GM12878 (cell line): ENCODE data around the gene GKAP1.

Experiments used
- ATF7 ChIP-seq: fragments of 450-650 bp; IDR thresholded peaks from 2 replicates; pipeline ENCODE4 v1.6.1; 2016; ENCODE audit warnings: low read depth, mild to moderate bottlenecking
- CEBPB ChIP-seq, 2 experiments: fragments of 150-350 bp in 1 of 2; IDR thresholded peaks; 2 replicates each; pipeline ENCODE4 v1.6.1; 2012 to 2014; ENCODE audit warnings: low read depth in 2 of 2, low read length in 2 of 2, borderline replicate concordance in 1 of 2, inconsistent platforms in 1 of 2
- CHD1 ChIP-seq: IDR thresholded peaks from 2 replicates; pipeline ENCODE4 v1.6.1; 2012; ENCODE audit warnings: low read depth, low read length, improper control_type of control experiment
- CREB1 ChIP-seq: IDR thresholded peaks from 2 replicates; pipeline ENCODE4 v1.6.1; 2012; ENCODE audit warnings: low read depth, mild to moderate bottlenecking, inconsistent platforms
- IKZF1 ChIP-seq: fragments of 450-650 bp; conservative IDR thresholded peaks from 2 replicates; pipeline ENCODE4 v1.6.1; 2017; ENCODE audit warnings: antibody characterized with exemption, mild to moderate bottlenecking
- NBN ChIP-seq: fragments of 450-650 bp; IDR thresholded peaks from 2 replicates; pipeline ENCODE4 v1.6.1; 2016
- NFIC ChIP-seq: IDR thresholded peaks from 2 replicates; pipeline ENCODE4 v1.6.1; 2012; ENCODE audit warnings: low read depth, mild to moderate bottlenecking, inconsistent platforms, low read length, moderate library complexity
- RCOR1 ChIP-seq: conservative IDR thresholded peaks from 2 replicates; pipeline ENCODE4 v1.6.1; 2012; ENCODE audit warnings: low read depth, low read length, improper control_type of control experiment
- TAF1 ChIP-seq: IDR thresholded peaks from 2 replicates; pipeline ENCODE4 v1.6.1; 2011; ENCODE audit warnings: mild to moderate bottlenecking, low read depth, low read length, borderline replicate concordance
- TBL1XR1 ChIP-seq: IDR thresholded peaks from 2 replicates; pipeline ENCODE4 v1.6.1; 2012; ENCODE audit warnings: low read depth, low read length, improper control_type of control experiment
- TCF12 ChIP-seq: IDR thresholded peaks from 2 replicates; pipeline ENCODE4 v1.6.1; 2011; ENCODE audit warnings: low read depth, mild to moderate bottlenecking, low read length
- TF ChIP-seq, protein P1 (sequence below), 3 experiments: IDR thresholded peaks in 2 of 3; conservative IDR thresholded peaks in 1 of 3; 2 replicates each; pipeline ENCODE4 v1.5.1; 2011; ENCODE audit warnings: low read depth in 3 of 3, low read length in 3 of 3, mild to moderate bottlenecking in 3 of 3, control low read depth in 2 of 3, moderate library complexity in 2 of 3, inconsistent platforms in 1 of 3, mixed read lengths in 1 of 3; ENCODE audit not compliant: control insufficient read depth in 2 of 3, insufficient read depth in 1 of 3; ENCODE audit errors: extremely low read depth in 1 of 3
- TF ChIP-seq, protein P2 (sequence below): fragments of 450-650 bp; IDR thresholded peaks from 2 replicates; pipeline ENCODE4 v1.6.1; 2014; ENCODE audit warnings: mild to moderate bottlenecking
- TF ChIP-seq, protein P3 (sequence below): IDR thresholded peaks from 2 replicates; pipeline ENCODE4 v1.6.1; 2012; ENCODE audit warnings: low read depth, low read length, improper control_type of control experiment

DNA sequence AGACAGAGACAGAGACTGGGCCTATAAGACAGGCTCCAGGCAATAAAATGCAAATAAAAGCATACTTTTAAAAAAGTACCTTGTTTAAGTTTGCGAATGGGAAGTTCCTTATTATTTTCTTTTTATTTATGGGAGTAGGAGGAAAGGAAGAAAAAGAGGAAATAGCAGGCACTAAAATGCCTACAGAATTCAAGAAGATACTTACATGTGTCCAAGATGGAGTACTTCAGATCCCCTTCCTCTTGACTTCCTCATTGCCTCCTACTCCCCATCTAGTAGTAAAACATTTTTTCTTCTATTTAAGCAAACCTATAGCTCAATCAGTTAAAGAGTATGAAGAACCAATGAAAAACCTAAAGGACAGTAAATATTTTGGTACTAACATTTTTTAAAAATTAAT, 24.8 kb downstream of the GKAP1 start:
- no peak for TF ChIP-seq TBL1XR1
- no peak for TF ChIP-seq IKZF1
- no peak for TF ChIP-seq CREB1
- TF ChIP-seq, protein P1, sequence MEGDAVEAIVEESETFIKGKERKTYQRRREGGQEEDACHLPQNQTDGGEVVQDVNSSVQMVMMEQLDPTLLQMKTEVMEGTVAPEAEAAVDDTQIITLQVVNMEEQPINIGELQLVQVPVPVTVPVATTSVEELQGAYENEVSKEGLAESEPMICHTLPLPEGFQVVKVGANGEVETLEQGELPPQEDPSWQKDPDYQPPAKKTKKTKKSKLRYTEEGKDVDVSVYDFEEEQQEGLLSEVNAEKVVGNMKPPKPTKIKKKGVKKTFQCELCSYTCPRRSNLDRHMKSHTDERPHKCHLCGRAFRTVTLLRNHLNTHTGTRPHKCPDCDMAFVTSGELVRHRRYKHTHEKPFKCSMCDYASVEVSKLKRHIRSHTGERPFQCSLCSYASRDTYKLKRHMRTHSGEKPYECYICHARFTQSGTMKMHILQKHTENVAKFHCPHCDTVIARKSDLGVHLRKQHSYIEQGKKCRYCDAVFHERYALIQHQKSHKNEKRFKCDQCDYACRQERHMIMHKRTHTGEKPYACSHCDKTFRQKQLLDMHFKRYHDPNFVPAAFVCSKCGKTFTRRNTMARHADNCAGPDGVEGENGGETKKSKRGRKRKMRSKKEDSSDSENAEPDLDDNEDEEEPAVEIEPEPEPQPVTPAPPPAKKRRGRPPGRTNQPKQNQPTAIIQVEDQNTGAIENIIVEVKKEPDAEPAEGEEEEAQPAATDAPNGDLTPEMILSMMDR (IDR thresholded peaks at IDR 0.05 in 2 of 3, conservative IDR thresholded peaks at IDR 0.05 in 1 of 3; ENCODE audit: control insufficient read depth in 2 of 3, extremely low read depth in 1 of 3, insufficient read depth in 1 of 3, low read depth in 3 of 3, low read length in 3 of 3): no peak
- no peak for TF ChIP-seq NBN
- TF ChIP-seq ATF7: no peak
- TF ChIP-seq RCOR1: no peak
- TF ChIP-seq CHD1: no peak
- no peak for TF ChIP-seq CEBPB (IDR thresholded peaks at IDR 0.05; ENCODE audit: borderline replicate concordance in 1 of 2, low read depth in 2 of 2, low read length in 2 of 2)
- TF ChIP-seq TCF12: no peak
- no peak for TF ChIP-seq TAF1
- TF ChIP-seq, protein P2, sequence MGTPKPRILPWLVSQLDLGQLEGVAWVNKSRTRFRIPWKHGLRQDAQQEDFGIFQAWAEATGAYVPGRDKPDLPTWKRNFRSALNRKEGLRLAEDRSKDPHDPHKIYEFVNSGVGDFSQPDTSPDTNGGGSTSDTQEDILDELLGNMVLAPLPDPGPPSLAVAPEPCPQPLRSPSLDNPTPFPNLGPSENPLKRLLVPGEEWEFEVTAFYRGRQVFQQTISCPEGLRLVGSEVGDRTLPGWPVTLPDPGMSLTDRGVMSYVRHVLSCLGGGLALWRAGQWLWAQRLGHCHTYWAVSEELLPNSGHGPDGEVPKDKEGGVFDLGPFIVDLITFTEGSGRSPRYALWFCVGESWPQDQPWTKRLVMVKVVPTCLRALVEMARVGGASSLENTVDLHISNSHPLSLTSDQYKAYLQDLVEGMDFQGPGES: no peak
- no peak for TF ChIP-seq NFIC
- TF ChIP-seq, protein P3, sequence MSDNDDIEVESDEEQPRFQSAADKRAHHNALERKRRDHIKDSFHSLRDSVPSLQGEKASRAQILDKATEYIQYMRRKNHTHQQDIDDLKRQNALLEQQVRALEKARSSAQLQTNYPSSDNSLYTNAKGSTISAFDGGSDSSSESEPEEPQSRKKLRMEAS: no peak
